GM23248 (cell line): Measurements from ENCODE around the gene CEP89.

Experiments used
- EZH2 ChIP-seq: fragments of 200-600 bp; sonication (generic); IDR thresholded peaks from 2 replicates; pipeline ENCODE4 v1.6.1; 2018; ENCODE audit warnings: antibody characterized with exemption, mild to moderate bottlenecking; ENCODE audit not compliant: insufficient read depth, poor library complexity, severe bottlenecking
- EZH2phosphoT487 ChIP-seq: fragments of 200-600 bp; sonication (generic); IDR thresholded peaks from 2 replicates; pipeline ENCODE4 v1.6.1; 2018; ENCODE audit warnings: antibody characterized with exemption, moderate library complexity, mild to moderate bottlenecking, low read depth; ENCODE audit not compliant: insufficient read depth

DNA sequence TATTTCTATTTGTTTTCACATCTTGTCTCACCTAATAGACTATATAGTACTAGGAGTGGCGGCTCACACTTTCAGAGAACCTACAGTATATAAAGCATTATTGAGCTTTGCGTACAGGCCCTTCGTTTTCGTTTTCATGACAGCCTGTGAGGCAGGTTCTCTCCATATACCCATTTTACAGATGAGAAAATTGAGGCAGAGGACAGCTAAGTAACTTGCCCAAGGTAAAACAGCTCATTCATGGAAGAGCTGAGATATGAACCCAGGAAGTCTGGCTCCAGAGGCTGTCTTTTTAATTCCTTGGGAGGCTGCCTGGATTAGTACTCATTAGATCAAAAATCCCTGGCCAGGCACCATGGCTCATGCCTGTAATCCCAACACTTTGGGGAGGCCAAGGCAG, 29.2 kb upstream of the CEP89 start:
- TF ChIP-seq EZH2 (no peak), EZH2phosphoT487 (no peak)
